AG09309 (cell line): ENCODE results near the gene LRRC7.

Experiments
- DNase-seq: peaks from one replicate; pipeline ENCODE4 v3.0.0-alpha.2; 2010; ENCODE audit warnings: low read depth
- H3K4me3 ChIP-seq: 2 replicates; pipeline ENCODE4 v1.5.1; 2011; ENCODE audit warnings: mild to moderate bottlenecking, low read depth, low read length, moderate library complexity; ENCODE audit not compliant: control insufficient read depth
- TF ChIP-seq, protein P1 (sequence below): IDR thresholded peaks from 2 replicates; pipeline ENCODE4 v1.5.1; 2011; ENCODE audit warnings: mild to moderate bottlenecking, low read depth, low read length, inconsistent platforms; ENCODE audit not compliant: insufficient read depth, control insufficient read depth; ENCODE audit errors: missing control alignments

Gene LRRC7

DNA sequence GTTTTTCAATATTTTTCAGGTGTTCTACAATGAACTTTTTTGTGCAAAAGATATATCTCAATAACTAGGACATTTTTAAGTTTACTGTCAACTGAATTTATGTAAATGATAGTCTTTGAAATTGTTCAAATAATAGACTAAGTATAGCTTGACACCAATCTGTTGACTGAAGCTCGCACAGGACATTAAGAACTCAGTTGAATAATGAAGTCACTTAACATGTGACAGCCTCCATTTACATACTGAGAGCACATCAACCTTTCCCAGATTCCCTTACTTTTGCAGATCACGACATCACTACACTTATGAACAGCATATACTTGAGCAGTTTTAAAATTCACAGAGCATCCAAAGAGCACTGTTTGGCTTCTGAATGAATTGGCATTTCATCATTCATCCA is 268.2 kb downstream of the LRRC7 start:
- no peak for DNase-seq
- TF ChIP-seq, protein P1, sequence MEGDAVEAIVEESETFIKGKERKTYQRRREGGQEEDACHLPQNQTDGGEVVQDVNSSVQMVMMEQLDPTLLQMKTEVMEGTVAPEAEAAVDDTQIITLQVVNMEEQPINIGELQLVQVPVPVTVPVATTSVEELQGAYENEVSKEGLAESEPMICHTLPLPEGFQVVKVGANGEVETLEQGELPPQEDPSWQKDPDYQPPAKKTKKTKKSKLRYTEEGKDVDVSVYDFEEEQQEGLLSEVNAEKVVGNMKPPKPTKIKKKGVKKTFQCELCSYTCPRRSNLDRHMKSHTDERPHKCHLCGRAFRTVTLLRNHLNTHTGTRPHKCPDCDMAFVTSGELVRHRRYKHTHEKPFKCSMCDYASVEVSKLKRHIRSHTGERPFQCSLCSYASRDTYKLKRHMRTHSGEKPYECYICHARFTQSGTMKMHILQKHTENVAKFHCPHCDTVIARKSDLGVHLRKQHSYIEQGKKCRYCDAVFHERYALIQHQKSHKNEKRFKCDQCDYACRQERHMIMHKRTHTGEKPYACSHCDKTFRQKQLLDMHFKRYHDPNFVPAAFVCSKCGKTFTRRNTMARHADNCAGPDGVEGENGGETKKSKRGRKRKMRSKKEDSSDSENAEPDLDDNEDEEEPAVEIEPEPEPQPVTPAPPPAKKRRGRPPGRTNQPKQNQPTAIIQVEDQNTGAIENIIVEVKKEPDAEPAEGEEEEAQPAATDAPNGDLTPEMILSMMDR: no peak
- H3K4me3 ChIP-seq: no peak overlapping the region

DNA sequence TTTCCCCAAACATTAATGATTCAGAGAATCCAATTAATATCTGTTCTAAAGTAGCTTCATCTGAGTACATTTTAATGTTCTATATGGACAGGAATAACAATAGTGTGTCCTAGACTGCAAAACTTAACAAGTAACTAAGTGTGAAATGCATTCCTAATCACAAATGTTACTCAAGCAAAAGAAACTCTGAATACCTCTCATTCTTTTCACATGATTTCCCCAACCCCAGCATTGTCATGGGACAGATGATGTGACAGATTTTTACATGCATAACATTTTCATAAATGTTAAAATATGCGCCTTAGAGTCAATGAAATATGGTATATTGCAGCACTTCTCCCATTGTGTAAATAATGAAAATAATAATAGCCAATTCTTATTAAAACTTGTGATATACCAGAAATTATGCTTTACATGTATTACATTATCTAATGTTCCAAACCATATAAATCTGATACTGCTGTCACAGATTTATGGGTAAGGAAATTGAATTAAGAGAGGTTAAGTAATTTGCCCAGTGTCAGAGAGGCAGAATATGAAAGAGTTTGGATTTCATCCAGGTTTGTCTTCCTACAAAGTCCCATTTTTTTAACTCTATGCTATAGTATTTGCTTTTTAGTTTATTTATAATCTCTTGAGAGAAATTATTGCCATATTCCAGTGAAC is 269.4 kb downstream of the LRRC7 start:
- no peak for DNase-seq
- H3K4me3 ChIP-seq: no peak overlapping the region
- TF ChIP-seq, protein P1: no peak

GRCh38 chr1:69842326-69842725 is 274.6 kb downstream of the LRRC7 start:
- no peak for DNase-seq
- TF ChIP-seq, protein P1: no peak
- H3K4me3 ChIP-seq: no peak overlapping the region

- TF ChIP-seq, protein P1: no peak
Observed at GRCh38 chr1:69845655-69846054, 277.9 kb downstream of the LRRC7 start.

DNA sequence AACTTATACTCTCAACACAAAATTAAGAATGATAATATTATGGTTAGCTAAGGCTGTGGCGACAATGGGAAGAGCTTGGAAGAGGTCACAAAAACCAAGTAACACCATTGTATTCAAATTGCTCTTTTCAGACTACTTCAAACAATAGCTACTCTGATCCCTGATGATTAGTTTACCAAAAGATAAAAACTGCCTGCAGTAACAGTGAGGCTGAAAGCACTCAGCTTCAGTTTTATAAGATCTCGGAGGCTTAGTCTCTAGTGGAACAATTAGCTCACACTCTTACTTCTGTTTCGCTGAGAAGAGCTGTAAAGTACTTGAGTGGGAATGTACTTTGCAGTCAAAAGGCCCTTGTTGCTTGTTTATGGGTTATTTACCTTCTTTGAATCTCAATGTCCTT is 278.5 kb downstream of the LRRC7 start:
- TF ChIP-seq, protein P1: no peak
- DNase-seq: no peak
- no peak overlapping the region for H3K4me3 ChIP-seq

More at GRCh38 chr1:69845655-69846054, 277.9 kb downstream of the LRRC7 start:
- no peak for DNase-seq
- H3K4me3 ChIP-seq: no peak overlapping the region

DNA sequence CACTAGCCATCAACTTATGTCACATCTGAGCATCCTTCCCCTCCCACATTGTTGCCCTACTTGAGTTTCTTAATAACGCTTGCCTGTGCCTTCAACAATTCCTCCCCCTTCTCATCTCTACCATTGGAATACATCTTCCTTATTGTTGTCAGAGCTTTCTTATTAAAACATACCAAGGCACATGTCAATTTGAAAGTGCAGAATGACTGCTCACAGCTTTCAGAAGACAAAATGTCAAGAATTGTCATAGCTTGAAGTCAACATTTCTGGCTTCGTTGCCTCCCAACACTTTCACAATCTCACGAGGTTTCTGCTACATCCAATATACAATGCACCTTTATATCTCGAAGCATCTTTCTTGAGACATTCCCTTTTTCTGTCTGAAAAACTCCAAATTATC is 279.9 kb downstream of the LRRC7 start:
- TF ChIP-seq, protein P1: no peak
- DNase-seq: no peak

DNA sequence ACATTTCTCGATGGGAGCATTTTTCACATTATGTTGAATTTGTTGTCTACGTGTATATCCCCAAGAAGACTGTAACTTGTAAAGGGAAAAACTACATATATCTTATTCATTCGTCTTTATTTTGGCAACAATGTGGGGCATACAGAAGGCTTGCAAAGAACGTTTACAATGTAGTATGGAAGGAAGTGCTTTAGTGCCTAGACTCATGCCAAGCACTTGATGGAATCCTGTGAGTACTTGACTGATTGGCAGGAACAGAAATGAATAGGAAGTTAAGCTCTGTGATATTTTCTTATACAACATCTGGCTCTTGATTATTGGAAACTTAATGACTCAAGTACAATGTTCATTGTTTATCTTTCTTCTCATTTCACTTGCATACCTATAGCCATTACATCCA is 284.4 kb downstream of the LRRC7 start:
- TF ChIP-seq, protein P1: no peak
- DNase-seq: no peak
- H3K4me3 ChIP-seq: no peak overlapping the region

More for the DNA sequence above, 279.9 kb downstream of the LRRC7 start:
- H3K4me3 ChIP-seq: no peak overlapping the region
